Type B pancreatic cell (in vitro differentiated cells): ENCODE results near the gene RFTN2. TPM values are rescaled to one million over a fixed set of nuclear protein-coding genes. Genes with fewer than 3 reads are reported as not detected.
"Not testable (repeated sequence)": the region's sequence is repeated elsewhere in the genome, so short reads cannot be mapped to it uniquely, and the experiment has no call there.

Source experiments
- DNase-seq: peaks from one replicate; pipeline ENCODE4 v3.0.0; 2021; ENCODE audit warnings: mixed read lengths; ENCODE audit not compliant: unreplicated experiment; ENCODE audit errors: extremely low spot score
- H3K27ac Mint-ChIP-seq: 2 replicates; pipeline ENCODE4 v1.8.0; 2021; ENCODE audit warnings: mild to moderate bottlenecking, mixed read lengths
- H3K27me3 Mint-ChIP-seq: 2 replicates; pipeline ENCODE4 v1.8.0; 2021; ENCODE audit warnings: mixed read lengths
- H3K36me3 Mint-ChIP-seq: 2 replicates; pipeline ENCODE4 v1.8.0; 2021; ENCODE audit warnings: mixed read lengths
- H3K4me1 Mint-ChIP-seq: one replicate; pipeline ENCODE4 v1.8.0; 2021; ENCODE audit warnings: mixed read lengths; ENCODE audit not compliant: unreplicated experiment
- H3K4me3 Mint-ChIP-seq: 2 replicates; pipeline ENCODE4 v1.8.0; 2021; ENCODE audit warnings: mild to moderate bottlenecking, mixed read lengths
- H3K9me3 Mint-ChIP-seq: 2 replicates; pipeline ENCODE4 v1.8.0; 2021; ENCODE audit warnings: mixed read lengths
- CTCF ChIP-seq: fragments of 200-600 bp; sonication (generic); conservative IDR thresholded peaks from 2 replicates; pipeline ENCODE4 v1.5.0; 2021; ENCODE audit warnings: antibody characterized with exemption, mild to moderate bottlenecking
- total RNA-seq: library from RNA; stranded (reverse); gene quantifications from 2 replicates; pipeline ENCODE4 v1.2.1, GENCODE V29; 2021; ENCODE audit warnings: low replicate concordance

RFTN2 gene
- total RNA-seq, 1 donor from 2014 or later: 14.9 TPM

- no peaks in the 10 kb centered on the region for H3K27me3 Mint-ChIP-seq
- H3K9me3 Mint-ChIP-seq: no peaks in the 10 kb centered on the region
Measured at GRCh38 chr2:197647961-197648690, 27.3 kb downstream of the RFTN2 start.

GRCh38 chr2:197641666-197642065 is 33.7 kb downstream of the RFTN2 start:
- H3K27me3 Mint-ChIP-seq: no peaks in the 10 kb centered on the region
- no peak overlapping the region for H3K4me3 Mint-ChIP-seq
- no peaks in the 10 kb centered on the region for H3K4me1 Mint-ChIP-seq
- peaks cover 19% of the 10 kb centered on the region for H3K36me3 Mint-ChIP-seq
- TF ChIP-seq CTCF: no peak
- H3K9me3 Mint-ChIP-seq: peaks cover 6% of the 10 kb centered on the region
- DNase-seq: no peak
- H3K27ac Mint-ChIP-seq: no peak overlapping the region

More at GRCh38 chr2:197647961-197648690, 27.3 kb downstream of the RFTN2 start:
- no peak overlapping the region for H3K4me3 Mint-ChIP-seq
- no peak overlapping the region for H3K27ac Mint-ChIP-seq
- DNase-seq: no peak
- no peak for TF ChIP-seq CTCF
- H3K4me1 Mint-ChIP-seq: no peaks in the 10 kb centered on the region
- peaks cover 8% of the 10 kb centered on the region for H3K36me3 Mint-ChIP-seq

GRCh38 chr2:197640571-197641122 is 34.7 kb downstream of the RFTN2 start:
- not testable (repeated sequence) for H3K27ac Mint-ChIP-seq, H3K4me3 Mint-ChIP-seq, H3K27me3 Mint-ChIP-seq, H3K9me3 Mint-ChIP-seq, DNase-seq, H3K4me1 Mint-ChIP-seq
- peaks cover 19% of the 10 kb centered on the region for H3K36me3 Mint-ChIP-seq

DNA sequence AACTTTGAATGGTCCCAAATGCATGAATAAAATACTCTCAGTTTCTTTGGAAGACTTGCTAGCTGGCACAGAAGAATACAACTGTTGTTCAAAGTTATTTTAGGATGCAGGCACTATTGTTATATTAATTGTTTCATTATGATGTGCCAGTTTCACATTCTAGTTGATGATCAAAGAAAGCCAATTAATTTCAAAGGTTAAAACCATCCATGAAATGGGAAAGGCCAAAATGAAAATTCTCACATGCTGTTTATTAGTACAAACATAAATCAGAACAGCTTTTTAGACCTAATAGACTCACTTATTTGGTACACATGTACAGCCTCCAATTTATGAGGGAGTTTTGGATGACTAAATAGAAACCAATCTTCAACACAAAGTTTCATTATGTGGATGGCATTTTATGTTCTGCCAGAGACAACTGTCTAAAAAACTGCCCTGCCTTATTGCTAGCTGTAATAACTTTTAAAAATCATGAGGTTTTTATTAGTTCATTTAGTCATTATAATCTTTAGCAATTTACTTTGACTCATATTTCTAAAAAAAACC is 42.2 kb downstream of the RFTN2 start:
- no peaks in the 10 kb centered on the region for H3K36me3 Mint-ChIP-seq
- H3K4me3 Mint-ChIP-seq: no peak overlapping the region
- no peaks in the 10 kb centered on the region for H3K27me3 Mint-ChIP-seq
- H3K9me3 Mint-ChIP-seq: no peaks in the 10 kb centered on the region
- TF ChIP-seq CTCF: no peak
- H3K27ac Mint-ChIP-seq: no peak overlapping the region
- DNase-seq: no peak
- peaks cover 4% of the 10 kb centered on the region for H3K4me1 Mint-ChIP-seq

DNA sequence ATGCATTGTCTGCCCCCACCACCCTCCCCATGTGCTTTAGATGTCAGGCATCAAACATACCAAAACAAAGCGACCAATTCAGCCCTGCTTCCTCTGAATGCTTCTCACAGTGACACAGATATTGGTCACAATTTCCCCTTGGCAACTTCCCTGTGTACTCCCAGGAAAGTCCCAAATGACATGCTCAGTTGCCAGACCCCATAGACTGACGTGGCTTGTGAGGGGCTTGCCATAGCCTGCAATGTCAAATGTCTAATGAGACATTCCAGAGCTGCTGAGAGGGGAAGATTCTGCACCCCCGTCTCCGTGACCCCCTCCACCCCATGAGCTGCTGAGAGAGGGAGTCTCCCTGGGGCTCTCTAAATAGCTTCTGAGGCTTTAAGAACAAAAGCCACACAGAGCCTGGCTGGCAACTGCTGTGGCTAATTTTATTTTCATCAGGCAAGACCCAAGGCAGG is 47.3 kb downstream of the RFTN2 start:
- Mint-ChIP-seq H3K36me3 (peaks cover 6% of the 10 kb centered on the region), H3K27me3 (no peaks in the 10 kb centered on the region), H3K4me1 (peaks cover 7% of the 10 kb centered on the region), H3K4me3 (no peak overlapping the region), H3K9me3 (no peaks in the 10 kb centered on the region), H3K27ac (no peak overlapping the region)
- TF ChIP-seq CTCF: no peak
- no peak for DNase-seq

DNA sequence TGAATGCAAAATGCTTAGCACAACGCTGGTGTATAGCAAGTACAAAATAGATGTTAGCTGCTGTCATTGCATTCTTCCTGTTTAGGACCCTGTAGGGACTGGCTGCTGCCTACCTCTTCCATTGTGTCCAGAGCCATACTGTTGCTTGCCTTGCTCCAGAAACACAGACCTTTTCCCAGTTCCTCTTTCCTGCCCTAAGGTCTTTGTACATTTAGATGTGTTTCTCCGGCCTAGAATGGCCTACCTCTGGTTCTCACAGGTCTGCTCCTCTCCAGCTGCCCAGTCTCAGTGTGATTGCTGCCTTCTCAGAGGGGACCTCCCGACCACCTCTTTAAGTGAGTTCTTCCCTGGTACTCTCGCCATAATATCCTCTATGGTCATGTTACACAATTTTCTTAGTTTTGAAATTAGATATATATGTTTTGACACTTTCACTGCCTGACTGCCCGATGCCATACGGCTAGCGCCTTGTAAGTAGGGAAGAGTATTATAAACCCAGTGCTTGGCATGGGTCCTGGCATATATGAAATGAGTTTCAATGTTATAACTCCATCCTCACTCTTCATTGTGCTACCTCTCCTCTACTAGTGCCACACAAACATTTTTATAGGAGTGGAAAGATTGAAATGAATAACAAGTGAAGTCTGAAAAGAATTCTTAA is 48.3 kb downstream of the RFTN2 start:
- no peaks in the 10 kb centered on the region for H3K27me3 Mint-ChIP-seq
- no peak overlapping the region for H3K4me3 Mint-ChIP-seq
- DNase-seq: no peak
- TF ChIP-seq CTCF: no peak
- no peaks in the 10 kb centered on the region for H3K9me3 Mint-ChIP-seq
- no peak overlapping the region for H3K27ac Mint-ChIP-seq
- H3K36me3 Mint-ChIP-seq: peaks cover 10% of the 10 kb centered on the region
- peaks cover 7% of the 10 kb centered on the region for H3K4me1 Mint-ChIP-seq
